Midbrain (tissue), 1 donor: Measurements from ENCODE around the gene LARP6.
"Not testable (repeated sequence)": the region's sequence is repeated elsewhere in the genome, so short reads cannot be mapped to it uniquely, and the experiment has no call there.

Experiments used
- DNase-seq: peaks from one replicate; lab custom pipeline; 2025; lab: John Stamatoyannopoulos, UW

The LARP6 gene

GRCh38 chr15:70858614-70859321, 4.8 kb upstream of the LARP6 start:
- not testable (repeated sequence) for DNase-seq

- DNase-seq: no peak
Observed at GRCh38 chr15:70857562-70858285, 3.8 kb upstream of the LARP6 start.

DNA sequence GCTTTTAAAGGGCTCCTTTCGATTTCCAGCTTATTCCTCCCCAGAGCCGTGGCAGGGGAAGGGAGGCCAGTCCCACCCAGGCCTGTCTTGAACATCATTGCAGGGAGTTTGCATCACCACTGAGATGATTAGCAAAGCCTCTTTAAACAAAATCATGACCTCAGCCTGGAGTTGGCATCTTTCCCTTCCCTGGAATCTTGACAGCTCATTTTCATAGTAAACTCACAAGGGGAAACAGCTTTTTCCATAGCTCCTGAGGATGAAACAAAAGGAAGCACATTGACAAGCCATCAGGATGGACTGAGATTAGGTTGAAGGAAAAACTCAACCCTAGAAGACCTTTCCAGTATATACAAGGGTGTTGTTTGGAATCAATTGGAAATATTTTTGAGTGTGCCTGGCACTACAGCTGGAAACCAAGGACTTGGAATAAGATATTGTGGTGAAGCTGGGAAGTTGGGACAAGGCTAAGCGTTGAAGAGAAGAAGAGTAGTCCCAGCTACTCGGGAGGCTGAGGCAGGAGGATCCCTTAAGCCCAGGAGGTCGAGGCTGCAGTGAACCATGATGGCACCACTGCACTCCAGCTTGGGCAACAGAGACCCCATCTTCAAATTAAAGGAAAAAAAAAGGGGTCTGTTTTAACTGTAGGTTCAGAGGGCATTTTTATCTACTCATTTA, 3.1 kb upstream of the LARP6 start:
- DNase-seq: peak; percentile 52

GRCh38 chr15:70856177-70856883, 2.4 kb upstream of the LARP6 start:
- no peak for DNase-seq

GRCh38 chr15:70855764-70856163, 1.8 kb upstream of the LARP6 start:
- DNase-seq: no peak

- DNase-seq: peak; percentile 50
Observed at GRCh38 chr15:70854666-70854976, 664 bp upstream of the LARP6 start.

GRCh38 chr15:70853318-70853972, 512 bp downstream of the LARP6 start:
- DNase-seq: peak; percentile 39

GRCh38 chr15:70852501-70853317, 1.2 kb downstream of the LARP6 start:
- DNase-seq: no peak

GRCh38 chr15:70851889-70852288, 2.1 kb downstream of the LARP6 start:
- no peak for DNase-seq

DNA sequence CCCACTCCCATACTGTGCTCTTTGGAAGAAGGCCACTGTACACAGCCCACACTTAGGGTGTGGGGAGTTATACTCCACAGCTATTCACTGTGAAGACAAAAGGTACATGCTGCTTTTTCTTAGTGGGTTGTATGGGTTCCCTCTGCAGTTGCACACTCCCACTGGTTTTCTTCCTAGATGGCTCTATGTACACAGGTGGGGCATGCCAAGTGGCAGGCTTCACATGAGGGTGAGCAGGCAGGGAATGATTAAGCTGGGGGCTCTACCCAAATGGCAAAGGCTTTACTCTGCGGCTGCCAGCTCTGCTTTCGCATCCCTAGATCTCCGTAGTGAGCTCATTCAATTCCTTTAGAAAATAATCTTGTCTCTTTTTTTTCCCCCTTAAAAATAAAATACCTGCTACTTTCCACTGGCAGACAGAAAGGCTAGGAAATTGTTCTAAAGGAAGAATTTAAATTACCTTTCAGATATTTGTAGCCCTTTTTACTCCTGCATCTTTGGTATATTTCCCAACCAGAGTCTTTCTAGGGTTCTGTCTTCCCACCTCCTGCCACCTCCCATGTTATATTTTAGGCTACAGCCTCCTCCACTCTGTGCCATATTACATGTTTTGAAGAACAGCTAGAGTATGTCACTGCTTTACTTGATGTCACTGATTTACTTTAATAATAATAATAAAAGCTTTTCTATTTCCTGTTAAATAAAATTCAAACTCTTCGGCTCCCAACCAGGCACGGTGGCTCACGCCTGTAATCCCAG, 8.2 kb downstream of the LARP6 start:
- DNase-seq: no peak

DNA sequence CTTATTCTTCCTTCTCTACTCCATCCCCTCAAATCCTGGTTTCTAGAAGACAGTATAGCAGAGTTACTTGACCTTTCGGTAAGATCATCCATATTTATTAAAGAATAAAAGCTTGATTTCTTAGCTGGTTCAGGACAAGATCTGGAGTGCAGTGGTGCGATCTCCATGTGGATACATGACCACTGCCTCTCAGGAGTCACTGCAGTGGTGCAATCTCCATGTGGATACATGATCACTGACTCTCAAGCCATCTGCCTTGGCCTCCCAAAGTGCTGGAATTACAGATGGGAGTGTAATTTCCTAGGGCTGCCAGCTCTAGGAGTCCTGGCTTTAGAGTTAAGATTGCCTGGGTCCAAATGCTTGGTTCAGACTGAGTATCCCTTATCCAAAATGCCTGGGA, 16.5 kb downstream of the LARP6 start:
- DNase-seq: no peak

- DNase-seq: no peak
Observed at GRCh38 chr15:70835841-70836240, 18.1 kb downstream of the LARP6 start.

- DNase-seq: peak; percentile 59
Observed at GRCh38 chr15:70835415-70835814, 18.5 kb downstream of the LARP6 start.

DNA sequence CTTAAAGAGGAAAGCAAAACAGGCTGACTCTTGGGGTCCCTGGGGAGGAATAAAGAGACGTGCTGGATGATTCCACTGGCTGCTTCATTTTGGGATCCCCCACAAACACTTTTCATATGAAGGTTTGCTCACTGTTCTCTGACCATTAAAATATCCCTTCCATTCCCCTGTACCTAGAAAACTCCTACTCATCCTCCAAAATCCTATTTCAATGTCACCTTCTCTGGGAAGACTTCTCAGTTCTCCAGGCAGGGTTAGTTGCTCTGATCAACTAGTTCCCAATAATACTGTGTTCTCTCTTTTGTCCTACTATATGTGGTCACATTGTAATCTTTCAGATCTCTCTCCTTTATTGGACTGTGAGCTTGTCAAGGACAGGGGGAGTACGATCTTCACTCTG, 19.0 kb downstream of the LARP6 start:
- no peak for DNase-seq

- no peak for DNase-seq
Observed at GRCh38 chr15:70833861-70834765, 19.8 kb downstream of the LARP6 start.

GRCh38 chr15:70833422-70833821, 20.5 kb downstream of the LARP6 start:
- DNase-seq: no peak

GRCh38 chr15:70832176-70832575, 21.8 kb downstream of the LARP6 start:
- DNase-seq: no peak

DNA sequence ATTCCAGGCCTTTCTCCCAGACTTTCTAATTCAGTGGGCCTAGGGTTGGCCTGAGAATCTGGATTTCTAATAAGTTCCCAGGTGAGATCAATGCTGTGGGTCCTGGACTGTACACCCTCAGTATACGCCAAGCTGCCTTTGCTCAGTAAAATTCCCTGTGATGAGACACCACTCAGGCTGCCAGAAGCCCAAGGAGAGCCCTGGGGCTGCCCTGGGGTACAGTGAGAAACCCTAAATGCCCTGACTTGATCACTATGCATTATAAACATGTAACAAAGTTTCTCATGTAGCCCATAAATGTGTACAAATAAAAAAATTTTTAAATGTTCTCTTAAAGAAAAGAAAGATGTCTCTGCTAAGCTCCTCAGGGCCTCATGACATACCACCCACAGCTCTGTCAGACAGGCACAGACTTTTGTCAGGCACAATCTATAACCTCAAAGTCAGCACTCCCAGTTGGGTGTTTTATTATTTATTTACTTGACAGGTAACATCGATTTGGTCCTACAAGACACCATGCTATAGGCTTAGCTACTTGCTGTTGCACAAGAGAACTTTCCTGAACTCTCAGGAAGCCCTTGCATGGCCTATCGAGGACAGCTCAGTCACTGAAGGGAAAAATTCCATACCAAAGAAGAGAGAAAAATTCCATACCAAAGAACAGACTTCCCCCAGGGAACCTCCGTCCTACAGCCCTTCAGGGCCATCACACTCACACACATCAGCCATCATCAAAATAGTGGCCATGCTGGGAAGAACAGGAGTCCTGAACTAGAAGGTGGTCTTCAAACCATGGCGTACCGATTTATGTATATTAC, 22.7 kb downstream of the LARP6 start:
- no peak for DNase-seq
